ENCODE results near the gene DIRAS3.

- TF ChIP-seq CTCF (conservative IDR thresholded peaks at IDR 0.05) (no peak), ZFX (IDR thresholded peaks at IDR 0.05) (no peak)
Observed at GRCh38 chr1:68083686-68084085, 33.3 kb upstream of the DIRAS3 start.
